Testis (tissue), 3 donors: ENCODE measurements around the gene ABHD12. TPM values are rescaled to one million over a fixed set of nuclear protein-coding genes. Genes with fewer than 3 reads are reported as not detected.

Experiments used
- DNase-seq: peaks from one replicate; pipeline ENCODE4 v3.0.0-alpha.2; 2019
- H3K27ac ChIP-seq, 2 donors: fragments of 200-600 bp; sonication (generic); one replicate each; pipeline ENCODE4 v1.5.1; 2019
- H3K27me3 ChIP-seq: fragments of 200-600 bp; sonication (generic); one replicate; pipeline ENCODE4 v1.5.1; 2019
- H3K36me3 ChIP-seq: fragments of 200-600 bp; sonication (generic); one replicate; pipeline ENCODE4 v1.5.1; 2017; ENCODE audit warnings: low read depth; ENCODE audit errors: missing control alignments
- H3K4me1 ChIP-seq: fragments of 200-600 bp; sonication (generic); one replicate; pipeline ENCODE4 v1.5.1; 2019
- H3K4me3 ChIP-seq, 2 donors: fragments of 200-600 bp; sonication (generic); one replicate each; pipeline ENCODE4 v1.5.1; 2017 to 2019
- H3K9me3 ChIP-seq: fragments of 200-600 bp; sonication (generic); one replicate; pipeline ENCODE4 v1.5.1; 2017
- CTCF ChIP-seq, 3 experiments: fragments of 450-650 bp in 2 of 3; fragments of 200-600 bp in 1 of 3; sonication (generic) in 1 of 3; IDR thresholded peaks; one replicate each; pipeline ENCODE4 v1.5.1; 2016 to 2019; ENCODE audit warnings: antibody characterized with exemption in 3 of 3, mild to moderate bottlenecking in 2 of 3, moderate library complexity in 1 of 3
- POLR2A ChIP-seq: fragments of 450-650 bp; IDR thresholded peaks from one replicate; pipeline ENCODE4 v1.6.1; 2017; ENCODE audit warnings: antibody characterized with exemption, mild to moderate bottlenecking, moderate library complexity
- WGBS, 2 donors: methylation state at CpG; one replicate each; pipeline ENCODE4 v1.1.5; 2018; 5-methylcytosine and 5-hydroxymethylcytosine counted together
- intact Hi-C: fragments of 100-400 bp; cut with DNase I; formaldehyde crosslinking; loops from one replicate; pipeline ENCODE4 v1.15.1; 2023; ENCODE audit warnings: low total_unique reads
- polyA plus RNA-seq: library from polyadenylated mRNA; stranded (reverse); fragments of 350-450 nt; fragmentation: Illumina TruSeq; extraction: RNeasy Lipid Tissue Mini Kit (QIAGEN cat#74804); gene quantifications from one replicate; pipeline ENCODE4 v1.2.3, GENCODE V29; 2014; ENCODE audit warnings: low read depth, low replicate concordance; ENCODE audit not compliant: insufficient read depth
- total RNA-seq, 2 donors: library from RNA; depleted of rRNA; stranded (reverse); fragments of >200 nt; gene quantifications; one replicate each; pipeline ENCODE4 v1.2.3, GENCODE V29; 2016

The ABHD12 gene
- total and polyA plus RNA-seq, 3 donors from 2014 or later, result 40.8 to 51.5 (median 47.5) TPM

GRCh38 chr20:25281541-25281991 lies 109.1 kb downstream of the ABHD12 start:
- Histone ChIP-seq H3K4me3 (no peak overlapping the region), H3K9me3 (no peaks in the 10 kb centered on the region), H3K27ac (no peak overlapping the region), H3K4me1 (peaks cover 2% of the 10 kb centered on the region), H3K27me3 (no peaks in the 10 kb centered on the region), H3K36me3 (no peaks in the 10 kb centered on the region)
- TF ChIP-seq POLR2A (no peak), CTCF (IDR thresholded peaks at IDR 0.05) (no peak)
- 87 to 92% methylated on average over 17 to 19 of the region's 21 CpGs for WGBS, 2 donors
- intact Hi-C loops, result no loop called here
- DNase-seq, result no peak

- no peak overlapping the region for H3K27ac ChIP-seq
- 90 to 95% methylated on average over 16 to 30 of the region's 33 CpGs for WGBS, 2 donors
- peak; percentile 11 for DNase-seq
Measured at GRCh38 chr20:25280574-25281535, 109.8 kb downstream of the ABHD12 start.

GRCh38 chr20:25280051-25280573 lies 110.5 kb downstream of the ABHD12 start:
- H3K9me3 ChIP-seq, result no peaks in the 10 kb centered on the region
- DNase-seq, result peak; percentile 17
- H3K27me3 ChIP-seq, result no peaks in the 10 kb centered on the region
- no peak overlapping the region for H3K4me3 ChIP-seq
- no peaks in the 10 kb centered on the region for H3K36me3 ChIP-seq
- intact Hi-C loops, result no loop called here
- H3K4me1 ChIP-seq, result peaks cover 2% of the 10 kb centered on the region
- no peak overlapping the region for H3K27ac ChIP-seq
- TF ChIP-seq CTCF (IDR thresholded peaks at IDR 0.05) (no peak), POLR2A (no peak)
- 61 to 89% methylated on average over 3 to 14 of the region's 15 CpGs for WGBS, 2 donors

More at GRCh38 chr20:25280574-25281535, 109.8 kb downstream of the ABHD12 start:
- H3K4me3 ChIP-seq, result no peak overlapping the region
- intact Hi-C loops, result no loop called here
- TF ChIP-seq CTCF (IDR thresholded peaks at IDR 0.05) (no peak), POLR2A (no peak)
- H3K4me1 ChIP-seq, result peaks cover 2% of the 10 kb centered on the region
- H3K27me3 ChIP-seq, result no peaks in the 10 kb centered on the region
- H3K36me3 ChIP-seq, result no peaks in the 10 kb centered on the region
- H3K9me3 ChIP-seq, result no peaks in the 10 kb centered on the region

GRCh38 chr20:25279403-25279802 lies 111.2 kb downstream of the ABHD12 start:
- Histone ChIP-seq H3K36me3 (no peaks in the 10 kb centered on the region), H3K27me3 (no peaks in the 10 kb centered on the region), H3K4me1 (peaks cover 2% of the 10 kb centered on the region), H3K9me3 (no peaks in the 10 kb centered on the region), H3K4me3 (no peak overlapping the region), H3K27ac (no peak overlapping the region)
- intact Hi-C loops, result no loop called here
- no peak for DNase-seq
- no peak for TF ChIP-seq CTCF (IDR thresholded peaks at IDR 0.05)
- 83 to 88% methylated on average over 9 of the region's 9 CpGs for WGBS, 2 donors
